C1 segment of cervical spinal cord (tissue), 14 donors: ENCODE data around the gene RAX.

Experiments used
- DNase-seq, 14 donors: peaks; one replicate each; lab custom pipeline; 2025; lab: John Stamatoyannopoulos, UW

RAX gene

GRCh38 chr18:59272891-59273758 is at the start of gene RAX:
RAX (minus strand) TSS chr18:59273454; CDS start chr18:59273206, 248 bp downstream.
- DNase-seq: no peak

- no peak for DNase-seq
Observed at GRCh38 chr18:59318460-59319050, 45.3 kb upstream of the RAX start, which contains the start of gene CPLX4. CPLX4 (minus strand) TSS chr18:59318649; CDS start chr18:59318462, 187 bp downstream.

DNA sequence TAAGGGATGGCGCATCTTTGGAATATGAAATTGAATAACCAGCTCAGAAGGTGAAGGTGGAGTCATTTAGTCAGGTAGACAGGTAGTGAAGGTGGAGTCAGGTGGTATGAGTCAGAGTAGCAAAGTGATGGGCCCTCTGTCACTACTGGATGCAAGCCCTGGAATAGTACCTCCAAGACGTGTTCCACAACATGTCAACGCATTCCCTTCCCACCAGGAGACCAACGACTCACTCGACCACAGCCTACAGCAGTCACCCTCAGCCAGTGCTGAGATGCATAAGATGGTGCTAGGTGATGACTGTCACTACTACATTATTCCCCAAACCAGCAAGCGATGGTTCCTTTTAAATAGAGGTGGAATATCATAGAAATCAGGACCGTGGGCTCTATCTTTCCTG is 38.4 kb upstream of the RAX start:
- DNase-seq: no peak

DNA sequence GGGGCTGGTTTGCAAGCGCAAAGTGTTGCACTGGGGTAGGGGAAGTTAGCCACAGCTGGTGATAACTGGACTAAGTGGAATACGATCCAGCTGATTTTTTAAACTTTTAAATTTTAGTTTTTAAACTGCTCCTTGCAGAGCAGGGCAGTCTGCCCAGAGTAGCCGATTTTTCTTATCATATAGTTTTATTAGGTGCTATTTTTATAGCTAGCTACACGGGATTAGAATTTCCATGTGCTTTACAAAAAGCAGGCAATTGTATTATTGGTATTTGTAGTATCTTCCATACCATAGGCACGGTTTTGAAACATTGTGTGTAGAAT is 35.6 kb upstream of the RAX start:
- no peak for DNase-seq

- peak in 10 of 14 donors; percentile 5 to 72 (median 22) for DNase-seq
Observed at GRCh38 chr18:59308248-59308937, 35.1 kb upstream of the RAX start.

- no peak for DNase-seq
Observed at GRCh38 chr18:59306640-59307039, 33.4 kb upstream of the RAX start.

DNA sequence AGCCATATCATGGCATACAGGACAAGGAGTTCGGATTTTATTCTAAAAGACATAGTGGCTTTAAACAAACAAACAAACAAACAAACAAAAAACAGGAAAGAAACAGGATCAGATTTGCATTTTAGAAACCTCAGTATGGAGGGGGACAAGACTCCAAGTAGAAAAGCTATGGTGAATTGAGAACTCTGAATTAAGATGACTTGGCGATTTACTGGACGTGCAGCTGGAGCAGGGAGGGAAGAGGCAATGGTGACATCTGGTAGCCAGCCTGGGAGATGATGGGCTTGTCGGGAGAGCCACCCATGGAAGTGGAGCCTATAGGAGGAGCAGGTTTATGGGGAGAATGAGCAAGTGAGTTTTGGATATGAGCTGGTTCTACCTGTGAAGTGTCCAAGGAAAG is 32.0 kb upstream of the RAX start:
- no peak for DNase-seq

DNA sequence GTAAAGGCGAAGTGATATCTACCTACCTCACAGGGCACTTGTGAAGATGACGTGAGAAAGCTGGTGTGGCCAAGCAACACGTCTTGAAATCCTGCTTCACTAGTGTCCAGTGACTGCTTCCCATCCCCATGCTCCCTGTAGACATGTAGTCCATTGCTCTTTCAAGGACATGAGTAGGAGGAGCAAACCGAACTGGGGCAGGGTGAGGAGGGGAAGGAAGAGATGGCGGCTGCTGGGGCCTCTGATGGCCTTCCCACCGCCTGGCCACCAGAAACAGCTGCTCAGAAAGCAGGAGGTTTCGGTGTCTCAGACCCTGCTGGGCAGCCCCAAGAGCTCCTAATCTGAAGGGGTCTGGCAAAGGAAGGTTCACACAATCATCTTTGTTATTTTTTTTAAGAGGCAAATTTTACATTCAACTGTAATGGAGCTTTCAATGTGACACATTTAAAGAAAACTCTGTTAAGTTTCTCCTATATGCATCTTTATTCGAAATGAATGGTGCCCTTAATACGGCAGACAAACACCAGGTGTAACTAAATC is 30.5 kb upstream of the RAX start:
- DNase-seq: no peak

GRCh38 chr18:59303006-59303405 is 29.8 kb upstream of the RAX start:
- DNase-seq: no peak

GRCh38 chr18:59301929-59302328 is 28.7 kb upstream of the RAX start:
- no peak for DNase-seq

- DNase-seq: no peak
Observed at GRCh38 chr18:59300676-59301285, 27.5 kb upstream of the RAX start.

DNA sequence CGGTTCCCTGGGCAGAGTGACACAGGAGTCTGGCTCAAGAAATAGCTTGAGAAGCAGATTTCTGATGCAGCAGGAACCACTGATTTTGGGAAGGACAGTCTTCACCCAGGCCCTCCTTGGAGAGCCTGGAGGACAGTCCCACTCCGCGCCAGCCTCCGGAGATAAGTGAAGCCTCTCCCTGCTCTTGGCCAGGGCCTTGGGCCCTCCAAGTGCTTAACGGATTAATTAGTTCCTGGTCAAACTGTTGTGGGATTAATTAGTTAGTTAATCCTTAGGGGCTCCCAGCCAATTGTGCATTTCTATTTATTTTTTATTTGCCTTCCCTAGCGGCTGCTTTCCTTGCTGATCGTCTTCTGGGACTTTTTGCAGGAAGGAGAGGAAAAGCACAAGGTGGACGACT is 25.6 kb upstream of the RAX start:
- no peak for DNase-seq

GRCh38 chr18:59293317-59293716 is 20.1 kb upstream of the RAX start:
- DNase-seq: no peak

DNA sequence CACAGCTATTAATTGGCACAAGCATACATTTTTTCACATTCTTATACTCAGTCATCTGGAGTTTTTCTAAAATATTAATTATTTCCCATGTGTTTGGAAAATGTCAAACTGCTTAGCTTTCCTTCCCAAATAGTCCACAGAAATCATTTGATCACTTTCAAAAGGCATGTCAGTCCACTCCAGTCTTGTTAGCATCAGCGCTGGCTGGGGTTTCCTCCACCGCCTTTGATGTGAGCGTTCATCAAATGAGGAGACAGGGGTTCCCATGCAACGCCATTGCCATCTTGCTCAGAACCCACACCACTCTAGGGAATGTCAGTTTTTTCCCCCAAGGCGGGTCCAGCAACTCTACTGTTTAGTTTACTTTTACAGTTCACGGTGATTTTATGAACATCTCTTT is 13.1 kb upstream of the RAX start:
- DNase-seq: no peak

DNA sequence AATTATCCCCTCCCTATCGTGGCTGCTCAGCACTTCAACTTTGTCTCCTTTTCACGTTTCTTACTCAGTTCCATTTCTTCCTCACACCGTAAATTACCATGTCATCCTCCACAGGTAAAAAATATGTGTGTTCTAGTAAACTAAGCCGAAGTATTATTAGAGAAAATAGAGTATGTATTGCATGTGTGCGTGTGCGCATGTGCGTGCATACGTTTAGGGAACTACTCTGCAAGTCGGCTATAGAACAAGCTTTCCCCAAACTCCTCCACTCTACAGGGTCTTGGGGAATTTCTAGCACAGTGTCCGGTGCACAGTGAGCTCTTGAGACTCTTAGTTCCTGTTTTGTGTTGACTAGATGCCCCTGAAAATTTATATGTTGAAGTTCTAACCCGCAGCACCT is 9.1 kb upstream of the RAX start:
- DNase-seq: no peak

- no peak for DNase-seq
Observed at GRCh38 chr18:59279722-59280121, 6.5 kb upstream of the RAX start.

DNA sequence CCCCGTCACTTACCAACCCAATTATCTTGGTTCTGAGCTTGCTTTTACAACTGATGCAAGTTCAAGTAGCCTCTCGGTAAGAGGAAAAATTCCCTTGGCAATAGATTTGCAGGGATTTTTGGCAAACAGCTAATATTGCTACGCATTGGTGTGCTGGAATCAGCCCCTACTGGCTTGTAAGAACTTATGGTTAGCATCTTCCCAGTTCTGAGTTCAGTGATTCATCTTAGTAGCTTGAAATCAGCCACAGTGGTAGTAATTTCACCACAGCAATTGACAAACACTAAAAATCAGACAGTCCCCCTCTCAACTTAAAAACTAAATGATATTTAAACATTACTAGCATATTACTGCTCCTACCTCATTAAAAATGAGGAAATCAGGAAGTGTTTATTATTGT is 5.9 kb upstream of the RAX start:
- DNase-seq: no peak

DNA sequence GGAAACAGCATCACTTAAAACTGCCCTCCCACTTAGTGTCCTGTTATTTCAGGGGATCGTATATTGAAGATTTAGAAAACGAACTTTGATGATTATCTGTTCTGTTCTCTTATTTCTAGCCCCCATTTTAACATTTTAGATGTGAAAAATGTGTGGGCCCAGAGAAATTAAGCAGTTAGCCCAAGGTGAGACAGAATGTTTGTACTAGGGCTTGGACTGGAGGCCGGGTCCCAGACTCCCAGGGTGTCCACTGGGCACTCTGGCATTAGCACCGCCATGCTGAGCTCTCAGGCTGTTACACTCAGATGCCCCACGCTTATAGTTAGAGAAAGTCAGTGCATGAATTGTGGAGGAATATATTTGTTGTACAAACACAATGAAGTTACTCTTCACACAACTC is 5.5 kb upstream of the RAX start:
- DNase-seq: no peak

DNA sequence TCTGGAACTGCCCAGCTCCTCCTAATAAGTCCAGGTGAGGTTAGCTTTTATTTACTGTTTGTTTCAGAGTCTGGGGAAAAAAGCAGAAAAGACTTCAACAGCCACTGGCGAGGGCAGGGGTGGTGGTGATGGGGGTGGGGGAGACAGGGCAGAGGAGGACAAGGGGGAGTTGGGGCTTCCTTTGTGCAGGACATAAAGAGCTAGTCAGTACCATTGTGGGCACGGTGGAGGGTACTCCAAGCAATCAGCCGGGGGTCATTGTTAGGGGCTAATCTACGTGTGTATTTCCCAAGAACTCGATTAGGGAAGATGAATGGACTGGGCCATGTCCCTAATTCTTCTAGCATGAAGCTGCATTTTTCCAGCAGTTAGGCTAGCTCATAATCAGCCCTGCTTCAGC is 2.8 kb upstream of the RAX start:
- DNase-seq: no peak

GRCh38 chr18:59275406-59275949 is 2.2 kb upstream of the RAX start:
- DNase-seq: no peak

DNA sequence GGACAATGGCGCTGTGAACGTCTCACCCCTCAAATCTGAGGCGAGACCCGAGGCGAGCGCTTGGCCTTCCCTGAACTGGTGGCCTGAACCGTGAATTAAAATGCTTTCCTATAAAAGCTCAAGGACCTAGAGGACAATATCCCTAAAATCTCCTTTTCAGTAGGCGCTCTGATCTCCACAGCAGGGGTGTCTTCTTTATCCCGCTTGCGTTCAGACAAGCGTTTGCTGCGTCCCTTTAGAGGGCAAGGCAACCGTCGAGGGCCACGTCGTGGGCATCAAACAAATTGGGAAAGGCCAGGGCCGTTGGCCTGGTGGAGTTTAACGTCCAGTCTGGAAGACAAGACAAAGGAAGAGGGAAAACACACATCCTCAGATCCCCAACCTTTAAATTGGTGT is 1.3 kb upstream of the RAX start:
- no peak for DNase-seq
